Chondrocyte (in vitro differentiated cells): ENCODE results near the gene MAP3K12. TPM values are rescaled to one million over a fixed set of nuclear protein-coding genes. Genes with fewer than 3 reads are reported as not detected.

ENCODE experiments used
- DNase-seq: peaks from one replicate; pipeline ENCODE4 v3.0.0; 2021; ENCODE audit warnings: mixed read lengths, low spot score
- H3K27ac Mint-ChIP-seq: one replicate; pipeline ENCODE4 v1.8.0; 2021; ENCODE audit warnings: mild to moderate bottlenecking, moderate library complexity, mixed read lengths; ENCODE audit not compliant: unreplicated experiment
- H3K27me3 Mint-ChIP-seq: 2 replicates; pipeline ENCODE4 v1.8.0; 2021; ENCODE audit warnings: low read depth, mixed read lengths
- H3K36me3 Mint-ChIP-seq: 2 replicates; pipeline ENCODE4 v1.8.0; 2021; ENCODE audit warnings: low read depth, mixed read lengths
- H3K4me1 Mint-ChIP-seq: 2 replicates; pipeline ENCODE4 v1.8.0; 2021; ENCODE audit warnings: low read depth, mild to moderate bottlenecking, mixed read lengths
- H3K4me3 Mint-ChIP-seq: one replicate; pipeline ENCODE4 v1.8.0; 2021; ENCODE audit warnings: mild to moderate bottlenecking, moderate library complexity, mixed read lengths; ENCODE audit not compliant: unreplicated experiment
- H3K9me3 Mint-ChIP-seq: 2 replicates; pipeline ENCODE4 v1.8.0; 2021; ENCODE audit warnings: low read depth, mixed read lengths
- total RNA-seq: library from RNA; stranded (reverse); gene quantifications from 3 replicates; pipeline ENCODE4 v1.2.1, GENCODE V29; 2021
- TF ChIP-seq, protein P1 (sequence below): fragments of 200-600 bp; sonication (generic); IDR thresholded peaks from 2 replicates; pipeline ENCODE4 v1.5.0; 2021; ENCODE audit warnings: antibody characterized with exemption, mild to moderate bottlenecking, moderate library complexity

MAP3K12 gene
- total RNA-seq, 1 donor from 2014 or later, result 26.9 TPM

DNA sequence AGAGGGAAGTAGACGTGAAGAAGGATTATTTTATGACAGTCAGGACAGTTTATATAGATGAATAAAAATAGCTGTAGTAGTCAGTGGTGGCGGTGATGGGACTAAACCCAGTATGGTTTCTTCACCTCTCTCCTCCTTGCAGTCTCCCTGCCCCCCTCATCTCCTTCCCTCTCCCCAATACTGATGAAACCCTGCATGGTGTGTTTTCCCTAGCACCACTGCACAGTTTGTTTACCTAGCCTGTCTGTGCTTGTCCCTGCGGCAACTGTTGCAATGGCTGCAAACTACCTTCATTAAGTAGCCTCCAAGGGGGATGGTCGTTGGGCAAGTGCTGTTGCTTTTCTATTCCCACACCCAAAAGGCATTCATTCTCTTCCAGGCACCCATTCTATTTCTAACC is 32.6 kb downstream of the MAP3K12 start:
- no peaks in the 10 kb centered on the region for H3K27me3 Mint-ChIP-seq
- DNase-seq, result no peak
- peaks cover 14% of the 10 kb centered on the region for H3K4me1 Mint-ChIP-seq
- peak overlapping the region; percentile 2 for H3K27ac Mint-ChIP-seq
- H3K9me3 Mint-ChIP-seq, result no peaks in the 10 kb centered on the region
- peaks cover 56% of the 10 kb centered on the region for H3K36me3 Mint-ChIP-seq
- H3K4me3 Mint-ChIP-seq, result no peak overlapping the region
- TF ChIP-seq, protein P1, sequence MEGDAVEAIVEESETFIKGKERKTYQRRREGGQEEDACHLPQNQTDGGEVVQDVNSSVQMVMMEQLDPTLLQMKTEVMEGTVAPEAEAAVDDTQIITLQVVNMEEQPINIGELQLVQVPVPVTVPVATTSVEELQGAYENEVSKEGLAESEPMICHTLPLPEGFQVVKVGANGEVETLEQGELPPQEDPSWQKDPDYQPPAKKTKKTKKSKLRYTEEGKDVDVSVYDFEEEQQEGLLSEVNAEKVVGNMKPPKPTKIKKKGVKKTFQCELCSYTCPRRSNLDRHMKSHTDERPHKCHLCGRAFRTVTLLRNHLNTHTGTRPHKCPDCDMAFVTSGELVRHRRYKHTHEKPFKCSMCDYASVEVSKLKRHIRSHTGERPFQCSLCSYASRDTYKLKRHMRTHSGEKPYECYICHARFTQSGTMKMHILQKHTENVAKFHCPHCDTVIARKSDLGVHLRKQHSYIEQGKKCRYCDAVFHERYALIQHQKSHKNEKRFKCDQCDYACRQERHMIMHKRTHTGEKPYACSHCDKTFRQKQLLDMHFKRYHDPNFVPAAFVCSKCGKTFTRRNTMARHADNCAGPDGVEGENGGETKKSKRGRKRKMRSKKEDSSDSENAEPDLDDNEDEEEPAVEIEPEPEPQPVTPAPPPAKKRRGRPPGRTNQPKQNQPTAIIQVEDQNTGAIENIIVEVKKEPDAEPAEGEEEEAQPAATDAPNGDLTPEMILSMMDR, result no peak

DNA sequence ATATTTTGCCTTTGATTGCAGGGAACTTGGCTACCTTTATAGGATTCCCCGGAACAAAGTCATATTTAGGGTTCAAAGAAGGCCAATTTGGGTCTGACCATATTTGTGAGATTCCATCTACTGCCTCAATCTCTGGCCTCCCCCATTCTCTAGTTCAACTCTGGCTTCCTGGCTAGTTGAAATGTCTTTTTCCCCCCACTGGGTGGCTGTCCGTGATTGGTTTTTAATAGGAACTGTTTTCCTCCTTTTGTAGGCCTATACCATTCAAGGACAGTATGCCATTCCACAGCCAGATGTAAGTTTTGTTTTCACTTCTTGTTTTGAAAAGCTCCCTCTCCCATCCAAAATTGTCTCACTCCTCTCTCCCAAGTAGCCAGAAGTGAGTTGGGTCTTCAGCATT is 33.6 kb downstream of the MAP3K12 start:
- Mint-ChIP-seq H3K9me3 (no peaks in the 10 kb centered on the region), H3K4me3 (no peak overlapping the region), H3K36me3 (peaks cover 57% of the 10 kb centered on the region), H3K27me3 (no peaks in the 10 kb centered on the region), H3K27ac (peak overlapping the region; percentile 14), H3K4me1 (peaks cover 15% of the 10 kb centered on the region)
- TF ChIP-seq, protein P1, result peak; percentile 28
- no peak for DNase-seq

DNA sequence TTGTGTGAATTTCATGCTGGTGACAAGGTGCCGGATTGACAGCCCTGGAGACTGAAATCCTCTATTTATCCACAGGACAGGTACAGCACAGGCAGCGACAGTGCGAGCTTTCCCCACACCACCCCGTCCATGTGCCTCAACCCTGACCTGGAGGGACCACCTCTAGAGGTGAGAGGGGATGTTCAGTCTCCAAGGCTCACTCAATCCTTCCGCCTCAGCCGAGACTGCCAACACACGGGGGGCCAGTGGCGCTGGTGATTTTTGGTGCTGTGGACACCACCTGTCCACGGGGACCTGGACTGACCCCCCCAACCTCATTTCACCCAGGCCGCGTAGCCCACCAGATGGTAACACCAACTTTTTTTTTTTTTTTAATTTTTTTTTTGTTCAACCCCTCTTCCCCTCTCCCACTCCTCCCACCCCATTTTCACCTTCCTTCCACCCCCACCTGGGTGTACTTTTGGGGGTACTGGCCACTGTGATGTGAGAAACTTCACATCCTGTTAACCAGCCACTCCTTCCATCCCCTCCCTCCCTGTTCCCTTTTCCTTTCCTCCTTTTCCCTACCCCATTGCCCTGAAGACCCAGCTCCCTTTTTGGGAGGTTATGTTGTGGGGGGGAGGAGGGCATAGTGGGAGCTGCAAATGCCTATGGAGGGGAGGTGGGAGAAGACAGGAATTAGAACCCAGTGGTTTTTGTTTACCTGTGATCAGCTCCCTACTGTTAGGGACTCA is 34.4 kb downstream of the MAP3K12 start:
- peak; percentile 68 for DNase-seq
- no peaks in the 10 kb centered on the region for H3K27me3 Mint-ChIP-seq
- TF ChIP-seq, protein P1, result no peak

DNA sequence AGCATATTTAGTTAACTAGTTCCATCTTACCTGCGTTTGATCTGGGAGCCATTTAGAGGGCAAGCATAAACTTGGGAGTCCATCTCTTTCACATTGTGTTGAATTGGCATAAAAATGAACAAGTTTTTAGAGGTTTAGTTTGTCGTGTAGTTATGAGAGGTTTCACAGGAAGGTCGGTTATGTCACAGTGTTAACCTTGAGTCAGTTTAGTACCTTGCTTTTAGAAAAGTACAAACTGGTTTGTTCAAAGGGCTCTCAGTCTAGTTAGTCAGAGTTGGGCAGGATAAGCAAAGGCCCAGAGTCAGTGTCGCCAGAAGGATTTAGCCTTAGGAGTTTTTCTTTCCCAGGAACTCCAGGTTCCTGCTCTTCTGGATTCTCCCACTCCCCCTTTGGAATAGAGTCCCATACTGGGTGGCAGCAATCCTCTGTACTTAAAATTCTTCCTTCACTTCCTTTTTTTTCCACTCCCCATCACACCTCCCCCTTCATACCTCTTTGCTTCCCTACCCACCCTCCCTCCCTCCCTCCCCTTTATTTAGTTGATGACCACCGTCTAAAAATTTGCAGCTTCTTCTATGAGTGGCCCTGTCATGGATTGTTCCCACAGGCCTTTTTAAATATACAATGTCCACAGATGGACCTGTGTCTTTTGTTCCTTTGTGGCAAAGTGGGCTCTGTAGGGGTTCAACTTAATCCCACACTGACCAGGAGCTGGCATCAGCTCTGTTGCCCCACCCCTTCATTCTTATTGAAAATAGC is 35.3 kb downstream of the MAP3K12 start:
- Mint-ChIP-seq H3K9me3 (no peaks in the 10 kb centered on the region), H3K4me3 (no peak overlapping the region), H3K27ac (peak overlapping the region; percentile 37), H3K27me3 (no peaks in the 10 kb centered on the region), H3K4me1 (peaks cover 29% of the 10 kb centered on the region), H3K36me3 (peaks cover 69% of the 10 kb centered on the region)
- no peak for DNase-seq
- TF ChIP-seq, protein P1, result no peak

More for the DNA sequence above, 34.4 kb downstream of the MAP3K12 start:
- H3K4me1 Mint-ChIP-seq, result peaks cover 23% of the 10 kb centered on the region
- H3K36me3 Mint-ChIP-seq, result peaks cover 63% of the 10 kb centered on the region
- no peak overlapping the region for H3K4me3 Mint-ChIP-seq
- H3K9me3 Mint-ChIP-seq, result no peaks in the 10 kb centered on the region
- H3K27ac Mint-ChIP-seq, result peak overlapping the region; percentile 18

DNA sequence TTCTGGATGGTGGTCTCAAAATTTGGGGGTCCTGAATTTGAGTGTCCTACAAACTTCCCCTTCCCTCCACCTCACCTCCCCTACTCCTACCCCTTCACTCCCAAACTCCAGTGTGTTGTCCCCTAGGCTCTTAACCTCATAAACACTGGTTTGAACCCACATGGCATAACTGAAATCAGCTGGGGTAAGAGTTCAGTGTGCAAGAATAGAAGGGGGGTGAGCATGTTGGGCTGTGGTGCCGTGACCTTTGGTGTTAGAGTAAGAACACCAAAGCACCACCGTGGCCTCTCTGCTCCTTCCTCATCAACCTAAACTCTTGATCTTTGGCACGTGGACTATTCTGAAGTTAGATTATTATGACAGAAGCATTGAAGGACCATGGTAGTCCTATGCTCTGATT is 36.3 kb downstream of the MAP3K12 start:
- TF ChIP-seq, protein P1, result no peak
- no peak overlapping the region for H3K27ac Mint-ChIP-seq
- H3K4me3 Mint-ChIP-seq, result no peak overlapping the region
- no peak for DNase-seq
- H3K4me1 Mint-ChIP-seq, result peaks cover 29% of the 10 kb centered on the region
- no peaks in the 10 kb centered on the region for H3K9me3 Mint-ChIP-seq
- H3K36me3 Mint-ChIP-seq, result peaks cover 69% of the 10 kb centered on the region
- H3K27me3 Mint-ChIP-seq, result no peaks in the 10 kb centered on the region
